ENCODE measurements around the gene FXR2.

DNA sequence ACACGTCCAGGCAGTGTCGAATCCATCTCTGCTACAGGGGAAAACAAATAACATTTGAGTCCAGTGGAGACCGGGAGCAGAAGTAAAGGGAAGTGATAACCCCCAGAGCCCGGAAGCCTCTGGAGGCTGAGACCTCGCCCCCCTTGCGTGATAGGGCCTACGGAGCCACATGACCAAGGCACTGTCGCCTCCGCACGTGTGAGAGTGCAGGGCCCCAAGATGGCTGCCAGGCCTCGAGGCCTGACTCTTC, 42.4 kb downstream of the FXR2 start:
- TF ChIP-seq CTCF (conservative IDR thresholded peaks at IDR 0.05 in 1 of 2, IDR thresholded peaks at IDR 0.05 in 1 of 2; ENCODE audit: low read depth in 1 of 2, low read length in 2 of 2): no peak
- no peak for TF ChIP-seq EZH2 (IDR thresholded peaks at IDR 0.05; ENCODE audit: low read length, missing control alignments)
